GM12878 (cell line): ENCODE data around the gene RPS15A. TPM values are rescaled to one million over a fixed set of nuclear protein-coding genes. Genes with fewer than 3 reads are reported as not detected.

Experiments used
- ATAC-seq: fragments of 200-7000 bp; cut with Tn5 transposase; 3 replicates; pipeline ENCODE4 v1.9.1; 2020; ENCODE audit warnings: mild to moderate bottlenecking, moderate library complexity
- BruUV-seq: library from RNA; stranded (reverse); fragments of 400-500 nt; replicated peaks from 2 replicates; lab custom pipeline; 2021; lab: Mats Ljungman, UMichigan
- CTCF ChIA-PET: fragments of 300-600 bp; sonication (Branson Sonifier 250); formaldehyde crosslinking; extraction: SDS; loops from one replicate; lab custom pipeline; 2021; ENCODE audit warnings: inconsistent platforms; lab: Yijun Ruan, JAX
- POLR2A ChIA-PET: fragments of 350-600 bp; formaldehyde crosslinking; extraction: SDS; loops from one replicate; lab custom pipeline; 2021; ENCODE audit warnings: inconsistent platforms; lab: Charles Lee
- RAD21 ChIA-PET: fragments of 300-600 bp; sonication (Branson Sonifier 250); formaldehyde crosslinking; loops from one replicate; lab custom pipeline; 2023; ENCODE audit warnings: antibody characterized with exemption; ENCODE audit not compliant: unreplicated experiment; lab: Charles Lee
- SMC1A ChIA-PET: fragments of 300-600 bp; sonication (Branson Sonifier 250); formaldehyde crosslinking; loops from one replicate; lab custom pipeline; 2023; ENCODE audit not compliant: unreplicated experiment, uncharacterized antibody; lab: Charles Lee
- DNase-seq: peaks from one replicate; pipeline ENCODE4 v3.0.0-alpha.2; 2011; ENCODE audit warnings: low read depth, low spot score
- FAIRE-seq: peaks from 3 replicates; lab custom pipeline; 2011; peaks lifted over from hg19 to GRCh38; lab: Jason Lieb, UNC
- H2AFZ ChIP-seq: 2 replicates; pipeline ENCODE4 v1.6.0; 2011; ENCODE audit warnings: low read depth, low read length, control low read depth; ENCODE audit not compliant: control insufficient read depth
- H3K27ac ChIP-seq: 2 replicates; pipeline ENCODE4 v1.5.1; 2011; ENCODE audit warnings: control low read depth; ENCODE audit not compliant: control insufficient read depth, insufficient read depth
- H3K27me3 ChIP-seq, 2 experiments: replicated peaks in 1 of 2; 2 replicates each; pipeline versions ENCODE4 v1.6.0 to v1.6.1; 2011; ENCODE audit warnings: low read length in 1 of 2; ENCODE audit not compliant: control insufficient read depth in 2 of 2, insufficient read depth in 2 of 2
- H3K36me3 ChIP-seq, 2 experiments: 2 replicates each; pipeline ENCODE4 v1.5.1; 2011; ENCODE audit warnings: low read length in 1 of 2; ENCODE audit not compliant: control insufficient read depth in 2 of 2, insufficient read depth in 2 of 2
- H3K4me1 ChIP-seq: 2 replicates; pipeline ENCODE4 v1.6.1; 2011; ENCODE audit warnings: mild to moderate bottlenecking, low read length, moderate library complexity, mixed read lengths; ENCODE audit not compliant: control insufficient read depth, insufficient read depth
- H3K4me2 ChIP-seq: 2 replicates; pipeline ENCODE4 v1.6.0; 2011; ENCODE audit warnings: control low read depth; ENCODE audit not compliant: control insufficient read depth, insufficient read depth
- H3K4me3 ChIP-seq: fragments of 200-600 bp; sonication (generic); 2 replicates; pipeline ENCODE4 v1.5.1; 2016
- H3K79me2 ChIP-seq: 2 replicates; pipeline ENCODE4 v1.6.0; 2011; ENCODE audit warnings: low read length; ENCODE audit not compliant: control insufficient read depth, insufficient read depth
- H3K9ac ChIP-seq: 2 replicates; pipeline ENCODE4 v1.8.0; 2011; ENCODE audit warnings: low read length, control low read depth, mixed read lengths; ENCODE audit not compliant: control insufficient read depth, insufficient read depth
- H3K9me3 ChIP-seq: replicated peaks from 3 replicates; pipeline ENCODE4 v1.5.1; 2011; ENCODE audit warnings: mild to moderate bottlenecking, low read length; ENCODE audit not compliant: control insufficient read depth, insufficient read depth
- H4K20me1 ChIP-seq: 2 replicates; pipeline ENCODE4 v1.6.0; 2011; ENCODE audit not compliant: control insufficient read depth, insufficient read depth
- EGR1 ChIP-seq, 2 experiments: IDR thresholded peaks; 1 replicate in 1 of 2; 2 replicates in 1 of 2; pipeline ENCODE4 v1.6.1; 2011 to 2012; ENCODE audit warnings: low read depth in 2 of 2, low read length in 2 of 2, borderline replicate concordance in 1 of 2, mild to moderate bottlenecking in 1 of 2, moderate library complexity in 1 of 2
- KAT2A ChIP-seq: conservative IDR thresholded peaks from 2 replicates; pipeline ENCODE4 v1.6.1; 2011; ENCODE audit warnings: low read depth, low read length; ENCODE audit not compliant: control insufficient read depth
- NBN ChIP-seq: fragments of 450-650 bp; IDR thresholded peaks from 2 replicates; pipeline ENCODE4 v1.6.1; 2016
- POLR2A ChIP-seq: IDR thresholded peaks from 2 replicates; pipeline ENCODE4 v1.6.1; 2011; ENCODE audit warnings: low read depth, mild to moderate bottlenecking, low read length
- SREBF1 ChIP-seq: IDR thresholded peaks from 2 replicates; pipeline ENCODE4 v1.6.1; 2012; ENCODE audit warnings: mild to moderate bottlenecking, low read length
- SRF ChIP-seq, 2 experiments: IDR thresholded peaks; 2 replicates each; pipeline ENCODE4 v1.6.1; 2011; ENCODE audit warnings: low read depth in 2 of 2, low read length in 2 of 2, mild to moderate bottlenecking in 1 of 2, moderate library complexity in 1 of 2
- TCF12 ChIP-seq: IDR thresholded peaks from 2 replicates; pipeline ENCODE4 v1.6.1; 2011; ENCODE audit warnings: low read depth, mild to moderate bottlenecking, low read length
- WGBS: methylation state at CpG from one replicate; pipeline ENCODE4 v1.1.6; 2016; ENCODE audit warnings: low lambda C conversion rate; ENCODE audit not compliant: insufficient replicate concordance, insufficient coverage; ENCODE audit errors: missing lambda C conversion rate; 5-methylcytosine and 5-hydroxymethylcytosine counted together
- in situ Hi-C: fragments of 300-500 bp; cut with MboI; formaldehyde crosslinking; loops from 9 replicates; pipeline ENCODE4 v1.14.3; 2018; ENCODE audit warnings: mixed read lengths
- intact Hi-C: fragments of 100-400 bp; cut with micrococcal nuclease; formaldehyde crosslinking; loops from one replicate; pipeline ENCODE4 v1.14.2; 2022; ENCODE audit not compliant: unreplicated experiment
- polyA plus RNA-seq, 11 experiments: library from polyadenylated mRNA; depleted of rRNA in 4 of 11; unstranded in 6 of 11; stranded (reverse) in 5 of 11; fragments of >200 nt; fragmentation: Nextera tagmentation in 4 of 11; fragmentation: Illumina TruSeq in 1 of 11; extraction: Ambion mirVana in 4 of 11; extraction: Trizol in 1 of 11; gene quantifications; 1 replicate in 1 of 11; 2 replicates in 10 of 11; pipeline versions ENCODE4 v1.2.1 to v1.2.3, GENCODE V29; 2011 to 2016; ENCODE audit warnings: inconsistent platforms in 2 of 11, missing spikeins in 2 of 11, low read depth in 1 of 11
- total RNA-seq, 4 experiments: library from RNA; depleted of rRNA in 3 of 4; stranded (reverse); fragments of >200 nt in 3 of 4; fragmentation: Illumina TruSeq in 1 of 4; extraction: Trizol in 1 of 4; gene quantifications; 2 replicates each; pipeline versions ENCODE4 v1.2.1 to v1.2.3, GENCODE V29; 2013 to 2021
- TF ChIP-seq, protein P1 (sequence below): fragments of 150-350 bp; IDR thresholded peaks from 2 replicates; pipeline ENCODE4 v1.6.1; 2016; ENCODE audit warnings: low read depth, low read length
- TF ChIP-seq, protein P2 (sequence below): IDR thresholded peaks from 2 replicates; pipeline ENCODE4 v1.6.1; 2011; ENCODE audit warnings: low read depth, mild to moderate bottlenecking, low read length, moderate library complexity, borderline replicate concordance; ENCODE audit errors: extremely low read depth
- TF ChIP-seq, protein P3 (sequence below): fragments of 450-650 bp; IDR thresholded peaks from 2 replicates; pipeline ENCODE4 v1.6.1; 2016; ENCODE audit warnings: mild to moderate bottlenecking
- TF ChIP-seq, protein P4 (sequence below), 3 experiments: IDR thresholded peaks in 2 of 3; conservative IDR thresholded peaks in 1 of 3; 2 replicates each; pipeline ENCODE4 v1.5.1; 2011; ENCODE audit warnings: low read depth in 3 of 3, low read length in 3 of 3, mild to moderate bottlenecking in 3 of 3, control low read depth in 2 of 3, moderate library complexity in 2 of 3, inconsistent platforms in 1 of 3, mixed read lengths in 1 of 3; ENCODE audit not compliant: control insufficient read depth in 2 of 3, insufficient read depth in 1 of 3; ENCODE audit errors: extremely low read depth in 1 of 3

RPS15A gene
- total and polyA plus RNA-seq, 10 of the 15 experiments (the other 5 are each of a cell fraction or from before 2014, with no cell fraction given) = 1,566 to 6,408 (median 2,999) TPM

DNA sequence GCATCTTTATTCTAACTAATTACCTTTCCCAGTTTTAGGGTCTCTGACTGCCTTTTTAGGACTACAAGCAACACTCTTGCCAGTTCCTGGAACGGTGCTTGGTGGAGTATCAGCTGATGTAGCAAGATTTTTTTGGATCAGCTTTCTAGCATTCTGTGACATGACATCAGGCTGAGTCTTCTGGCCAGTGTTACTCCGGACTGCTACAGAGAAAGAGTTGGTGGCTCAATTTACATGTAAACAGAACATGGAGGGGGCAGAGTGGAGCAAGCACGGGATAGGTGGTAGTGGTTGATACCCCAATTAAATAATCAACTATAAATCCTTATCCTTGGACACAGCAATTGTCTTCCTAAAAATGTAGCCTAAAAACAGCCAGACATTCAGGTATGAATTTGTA, 21.8 kb upstream of the RPS15A start (continued):
- TF ChIP-seq, protein P1, sequence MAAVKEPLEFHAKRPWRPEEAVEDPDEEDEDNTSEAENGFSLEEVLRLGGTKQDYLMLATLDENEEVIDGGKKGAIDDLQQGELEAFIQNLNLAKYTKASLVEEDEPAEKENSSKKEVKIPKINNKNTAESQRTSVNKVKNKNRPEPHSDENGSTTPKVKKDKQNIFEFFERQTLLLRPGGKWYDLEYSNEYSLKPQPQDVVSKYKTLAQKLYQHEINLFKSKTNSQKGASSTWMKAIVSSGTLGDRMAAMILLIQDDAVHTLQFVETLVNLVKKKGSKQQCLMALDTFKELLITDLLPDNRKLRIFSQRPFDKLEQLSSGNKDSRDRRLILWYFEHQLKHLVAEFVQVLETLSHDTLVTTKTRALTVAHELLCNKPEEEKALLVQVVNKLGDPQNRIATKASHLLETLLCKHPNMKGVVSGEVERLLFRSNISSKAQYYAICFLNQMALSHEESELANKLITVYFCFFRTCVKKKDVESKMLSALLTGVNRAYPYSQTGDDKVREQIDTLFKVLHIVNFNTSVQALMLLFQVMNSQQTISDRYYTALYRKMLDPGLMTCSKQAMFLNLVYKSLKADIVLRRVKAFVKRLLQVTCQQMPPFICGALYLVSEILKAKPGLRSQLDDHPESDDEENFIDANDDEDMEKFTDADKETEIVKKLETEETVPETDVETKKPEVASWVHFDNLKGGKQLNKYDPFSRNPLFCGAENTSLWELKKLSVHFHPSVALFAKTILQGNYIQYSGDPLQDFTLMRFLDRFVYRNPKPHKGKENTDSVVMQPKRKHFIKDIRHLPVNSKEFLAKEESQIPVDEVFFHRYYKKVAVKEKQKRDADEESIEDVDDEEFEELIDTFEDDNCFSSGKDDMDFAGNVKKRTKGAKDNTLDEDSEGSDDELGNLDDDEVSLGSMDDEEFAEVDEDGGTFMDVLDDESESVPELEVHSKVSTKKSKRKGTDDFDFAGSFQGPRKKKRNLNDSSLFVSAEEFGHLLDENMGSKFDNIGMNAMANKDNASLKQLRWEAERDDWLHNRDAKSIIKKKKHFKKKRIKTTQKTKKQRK = no peak
- TF ChIP-seq TCF12 (no peak), EGR1 (IDR thresholded peaks at IDR 0.05; ENCODE audit: borderline replicate concordance in 1 of 2, low read depth in 2 of 2, low read length in 2 of 2) (no peak), SRF (IDR thresholded peaks at IDR 0.05; ENCODE audit: low read depth in 2 of 2, low read length in 2 of 2) (no peak), POLR2A (no peak)
- TF ChIP-seq, protein P2, sequence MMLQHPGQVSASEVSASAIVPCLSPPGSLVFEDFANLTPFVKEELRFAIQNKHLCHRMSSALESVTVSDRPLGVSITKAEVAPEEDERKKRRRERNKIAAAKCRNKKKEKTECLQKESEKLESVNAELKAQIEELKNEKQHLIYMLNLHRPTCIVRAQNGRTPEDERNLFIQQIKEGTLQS = no peak
- TF ChIP-seq, all 136 proteins: peak for 0

DNA sequence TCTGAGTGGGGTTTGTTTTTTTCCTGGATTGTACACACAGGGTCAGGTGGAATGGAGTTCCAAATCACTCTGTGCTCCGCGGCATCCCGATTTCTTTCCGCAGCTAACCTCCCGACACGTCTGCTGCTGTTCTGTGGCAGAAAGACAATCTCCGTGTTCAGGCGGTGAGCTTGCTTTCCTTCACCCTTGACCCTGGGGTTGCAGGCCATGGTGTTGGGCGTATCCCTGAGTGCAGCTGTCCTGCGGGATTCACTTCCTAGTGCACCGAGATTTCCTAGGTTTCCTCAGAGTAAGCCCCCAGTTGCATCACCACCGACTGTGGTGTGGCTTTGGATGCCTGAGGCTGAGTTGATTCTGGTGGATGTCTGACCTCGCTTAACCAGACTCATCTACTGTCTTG, 19.0 kb upstream of the RPS15A start:
- no peak overlapping the region for H3K4me3 ChIP-seq
- ChIA-PET RAD21 (no interaction called here), SMC1A (interaction anchor here (1.2 kb wide), 1 partner anchor 15 kb away, joined by 3 read pairs; no protein-coding TSS in a partner anchor), POLR2A (interaction anchor here (1.5 kb wide), 1 partner anchor 8 kb away, joined by 4 read pairs; the partner anchor contains the start of gene ARL6IP1), CTCF (interaction anchor here (1.7 kb wide), 1 partner anchor 8 kb away, joined by 5 read pairs; the partner anchor contains the start of gene ARL6IP1)
- no peak overlapping the region for H2AFZ ChIP-seq
- no peaks in the 10 kb centered on the region for H3K9me3 ChIP-seq
- FAIRE-seq (no peak), DNase-seq (no peak), ATAC-seq (no peak)
- no peak overlapping the region for H3K9ac ChIP-seq
- no TSS peak for BruUV-seq
- H3K4me1 ChIP-seq = no peaks in the 10 kb centered on the region
- in situ Hi-C loops (no loop called here), intact Hi-C loops (no loop called here)
- H3K27ac ChIP-seq = no peak overlapping the region
- no peaks in the 10 kb centered on the region for H4K20me1 ChIP-seq
- H3K36me3 ChIP-seq = peaks cover 9 to 28% of the 10 kb centered on the region in 2 experiments
- H3K27me3 ChIP-seq = no peaks in the 10 kb centered on the region
- H3K4me2 ChIP-seq = no peak overlapping the region
- H3K79me2 ChIP-seq = no peaks in the 10 kb centered on the region
- WGBS = 99% methylated on average over 13 of the region's 13 CpGs
- TF ChIP-seq, protein P1 = no peak
- TF ChIP-seq, protein P3, sequence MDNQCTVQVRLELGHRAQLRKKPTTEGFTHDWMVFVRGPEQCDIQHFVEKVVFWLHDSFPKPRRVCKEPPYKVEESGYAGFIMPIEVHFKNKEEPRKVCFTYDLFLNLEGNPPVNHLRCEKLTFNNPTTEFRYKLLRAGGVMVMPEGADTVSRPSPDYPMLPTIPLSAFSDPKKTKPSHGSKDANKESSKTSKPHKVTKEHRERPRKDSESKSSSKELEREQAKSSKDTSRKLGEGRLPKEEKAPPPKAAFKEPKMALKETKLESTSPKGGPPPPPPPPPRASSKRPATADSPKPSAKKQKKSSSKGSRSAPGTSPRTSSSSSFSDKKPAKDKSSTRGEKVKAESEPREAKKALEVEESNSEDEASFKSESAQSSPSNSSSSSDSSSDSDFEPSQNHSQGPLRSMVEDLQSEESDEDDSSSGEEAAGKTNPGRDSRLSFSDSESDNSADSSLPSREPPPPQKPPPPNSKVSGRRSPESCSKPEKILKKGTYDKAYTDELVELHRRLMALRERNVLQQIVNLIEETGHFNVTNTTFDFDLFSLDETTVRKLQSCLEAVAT = no peak
- TF ChIP-seq, protein P4, sequence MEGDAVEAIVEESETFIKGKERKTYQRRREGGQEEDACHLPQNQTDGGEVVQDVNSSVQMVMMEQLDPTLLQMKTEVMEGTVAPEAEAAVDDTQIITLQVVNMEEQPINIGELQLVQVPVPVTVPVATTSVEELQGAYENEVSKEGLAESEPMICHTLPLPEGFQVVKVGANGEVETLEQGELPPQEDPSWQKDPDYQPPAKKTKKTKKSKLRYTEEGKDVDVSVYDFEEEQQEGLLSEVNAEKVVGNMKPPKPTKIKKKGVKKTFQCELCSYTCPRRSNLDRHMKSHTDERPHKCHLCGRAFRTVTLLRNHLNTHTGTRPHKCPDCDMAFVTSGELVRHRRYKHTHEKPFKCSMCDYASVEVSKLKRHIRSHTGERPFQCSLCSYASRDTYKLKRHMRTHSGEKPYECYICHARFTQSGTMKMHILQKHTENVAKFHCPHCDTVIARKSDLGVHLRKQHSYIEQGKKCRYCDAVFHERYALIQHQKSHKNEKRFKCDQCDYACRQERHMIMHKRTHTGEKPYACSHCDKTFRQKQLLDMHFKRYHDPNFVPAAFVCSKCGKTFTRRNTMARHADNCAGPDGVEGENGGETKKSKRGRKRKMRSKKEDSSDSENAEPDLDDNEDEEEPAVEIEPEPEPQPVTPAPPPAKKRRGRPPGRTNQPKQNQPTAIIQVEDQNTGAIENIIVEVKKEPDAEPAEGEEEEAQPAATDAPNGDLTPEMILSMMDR (IDR thresholded peaks at IDR 0.05 in 2 of 3, conservative IDR thresholded peaks at IDR 0.05 in 1 of 3; ENCODE audit: control insufficient read depth in 2 of 3, extremely low read depth in 1 of 3, insufficient read depth in 1 of 3, low read depth in 3 of 3, low read length in 3 of 3) = no peak
- no peak for TF ChIP-seq KAT2A
- no peak for TF ChIP-seq NBN
- no peak for TF ChIP-seq SREBF1
